ENCODE measurements around the gene ZSCAN20.

DNA sequence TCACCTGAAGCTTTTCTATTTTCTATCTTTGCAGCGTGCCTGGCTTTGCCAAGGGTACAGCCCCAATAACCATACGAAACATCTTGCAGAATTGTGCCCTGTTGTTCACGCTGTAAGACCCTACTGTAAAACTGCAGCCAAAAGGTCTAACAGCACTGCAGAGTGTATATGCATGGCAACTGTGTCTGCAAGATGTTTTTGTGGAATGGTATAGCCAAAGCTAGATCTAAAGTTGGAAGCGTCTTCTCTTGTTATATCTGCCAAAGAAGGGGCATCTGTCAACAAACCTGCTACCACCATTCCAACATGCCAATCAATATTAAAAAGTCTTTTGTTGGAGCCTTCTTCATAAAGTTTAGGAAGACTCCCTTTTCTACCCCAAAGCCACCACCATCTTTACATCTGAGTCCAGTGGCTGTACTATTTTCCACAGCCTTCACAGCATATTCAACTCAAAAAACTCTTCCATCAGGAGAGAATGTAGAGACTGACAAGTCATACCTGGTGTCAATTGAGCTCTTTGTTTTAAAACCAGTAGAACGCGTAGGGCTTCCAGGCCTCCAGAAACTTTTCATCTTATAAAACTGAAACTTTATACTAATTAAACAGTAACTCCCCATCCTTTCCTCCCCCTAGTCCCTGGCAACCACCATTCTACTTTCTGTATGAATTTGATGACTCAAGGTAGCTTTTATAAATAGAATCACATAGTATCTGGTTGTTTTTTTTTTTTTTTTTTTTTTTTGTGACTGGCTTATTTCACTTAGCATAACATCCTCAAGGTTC is 40.0 kb downstream of the ZSCAN20 start:
- TF ChIP-seq, protein P1, sequence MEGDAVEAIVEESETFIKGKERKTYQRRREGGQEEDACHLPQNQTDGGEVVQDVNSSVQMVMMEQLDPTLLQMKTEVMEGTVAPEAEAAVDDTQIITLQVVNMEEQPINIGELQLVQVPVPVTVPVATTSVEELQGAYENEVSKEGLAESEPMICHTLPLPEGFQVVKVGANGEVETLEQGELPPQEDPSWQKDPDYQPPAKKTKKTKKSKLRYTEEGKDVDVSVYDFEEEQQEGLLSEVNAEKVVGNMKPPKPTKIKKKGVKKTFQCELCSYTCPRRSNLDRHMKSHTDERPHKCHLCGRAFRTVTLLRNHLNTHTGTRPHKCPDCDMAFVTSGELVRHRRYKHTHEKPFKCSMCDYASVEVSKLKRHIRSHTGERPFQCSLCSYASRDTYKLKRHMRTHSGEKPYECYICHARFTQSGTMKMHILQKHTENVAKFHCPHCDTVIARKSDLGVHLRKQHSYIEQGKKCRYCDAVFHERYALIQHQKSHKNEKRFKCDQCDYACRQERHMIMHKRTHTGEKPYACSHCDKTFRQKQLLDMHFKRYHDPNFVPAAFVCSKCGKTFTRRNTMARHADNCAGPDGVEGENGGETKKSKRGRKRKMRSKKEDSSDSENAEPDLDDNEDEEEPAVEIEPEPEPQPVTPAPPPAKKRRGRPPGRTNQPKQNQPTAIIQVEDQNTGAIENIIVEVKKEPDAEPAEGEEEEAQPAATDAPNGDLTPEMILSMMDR (IDR thresholded peaks at IDR 0.05; ENCODE audit: insufficient read depth, low read length, poor library complexity, severe bottlenecking), result no peak
- TF ChIP-seq EZH2phosphoT487 (conservative IDR thresholded peaks at IDR 0.05; ENCODE audit: low read length), result no peak

Data from SU-DHL-6 (cell line).